HCT116 (cell line): ENCODE measurements around the gene SKIC8. TPM values are rescaled to one million over a fixed set of nuclear protein-coding genes. Genes with fewer than 3 reads are reported as not detected.

Source experiments
- ATAC-seq: fragments of 200-7000 bp; cut with Tn5 transposase; 2 replicates; pipeline ENCODE4 v1.9.1; 2020; ENCODE audit warnings: mild to moderate bottlenecking, moderate library complexity
- BruUV-seq: library from RNA; stranded (reverse); fragments of 400-500 nt; replicated peaks from 2 replicates; lab custom pipeline; 2021; lab: Mats Ljungman, UMichigan
- CTCF ChIA-PET: fragments of 300-600 bp; sonication (Branson Sonifier 250); formaldehyde crosslinking; loops from one replicate; lab custom pipeline; 2021; ENCODE audit warnings: antibody characterized with exemption; lab: Charles Lee
- POLR2A ChIA-PET: fragments of 300-600, 350-600 bp; sonication (Branson Sonifier 250); formaldehyde crosslinking; loops from one replicate; lab custom pipeline; 2021; ENCODE audit warnings: antibody characterized with exemption; lab: Charles Lee
- RAD21 ChIA-PET, 2 experiments: fragments of 300-600 bp; sonication (Branson Sonifier 250); formaldehyde crosslinking; loops; one replicate each; lab custom pipeline; 2023; ENCODE audit warnings: low total read pairs in 2 of 2; ENCODE audit not compliant: uncharacterized antibody in 2 of 2, unreplicated experiment in 2 of 2, low non-redundant PET in 1 of 2; lab: Charles Lee
- DNase-seq: peaks from one replicate; pipeline ENCODE4 v3.0.0-alpha.2; 2010; ENCODE audit warnings: low read depth, low spot score
- H2AFZ ChIP-seq: fragments of 200-600 bp; shearing (Covaris generic), sonication (generic); 2 replicates; pipeline ENCODE4 v1.6.1; 2017; ENCODE audit warnings: low read depth, mixed run types, mixed read lengths, antibody characterized with exemption, low read length; ENCODE audit not compliant: poor library complexity, severe bottlenecking
- H3K27ac ChIP-seq: 2 replicates; pipeline ENCODE4 v1.5.1; 2012; ENCODE audit warnings: low read depth, low read length
- H3K27me3 ChIP-seq: fragments of 200-600 bp; sonication (generic); 2 replicates; pipeline ENCODE4 v1.6.1; 2016; ENCODE audit warnings: mixed run types, low read length, mixed read lengths; ENCODE audit not compliant: insufficient read depth
- H3K36me3 ChIP-seq, 2 experiments: fragments of 200-500 bp in 1 of 2; fragments of 200-600 bp in 1 of 2; sonication (Bioruptor generic) in 1 of 2; sonication (generic) in 1 of 2; 2 replicates each; pipeline versions ENCODE4 v1.5.1 to v1.6.1; 2014 to 2016; ENCODE audit warnings: low read length in 2 of 2, inconsistent platforms in 1 of 2, mixed read lengths in 1 of 2, mixed run types in 1 of 2; ENCODE audit not compliant: insufficient read depth in 2 of 2, control insufficient read depth in 1 of 2
- H3K4me1 ChIP-seq, 2 experiments: fragments of 200-600 bp in 1 of 2; sonication (generic) in 1 of 2; 2 replicates each; pipeline versions ENCODE4 v1.5.1 to v1.6.1; 2012 to 2017; ENCODE audit warnings: low read length in 2 of 2, inconsistent platforms in 1 of 2, mild to moderate bottlenecking in 1 of 2, mixed read lengths in 1 of 2, mixed run types in 1 of 2, moderate library complexity in 1 of 2; ENCODE audit not compliant: insufficient read depth in 2 of 2, control insufficient read depth in 1 of 2
- H3K4me2 ChIP-seq: fragments of 200-600 bp; sonication (generic); 2 replicates; pipeline ENCODE4 v1.6.1; 2017; ENCODE audit warnings: mixed run types, low read length, mixed read lengths
- H3K4me3 ChIP-seq, 2 experiments: fragments of 200-600 bp in 1 of 2; sonication (generic) in 1 of 2; replicated peaks in 1 of 2; 2 replicates each; pipeline ENCODE4 v1.5.1; 2011 to 2016; ENCODE audit warnings: low read length in 2 of 2, control low read depth in 1 of 2, low read depth in 1 of 2, mild to moderate bottlenecking in 1 of 2, mixed read lengths in 1 of 2, mixed run types in 1 of 2
- H3K79me2 ChIP-seq: fragments of 200-600 bp; sonication (generic); 2 replicates; pipeline ENCODE4 v1.6.1; 2017; ENCODE audit warnings: mild to moderate bottlenecking, mixed run types, low read length, moderate library complexity, mixed read lengths; ENCODE audit not compliant: insufficient read depth
- H3K9ac ChIP-seq: fragments of 200-600 bp; sonication (generic); 2 replicates; pipeline ENCODE4 v1.6.1; 2016; ENCODE audit warnings: low read length, mixed read lengths
- H3K9me2 ChIP-seq: fragments of 200-600 bp; sonication (generic), shearing (Covaris generic); 2 replicates; pipeline ENCODE4 v1.6.1; 2017; ENCODE audit warnings: mixed run types, mild to moderate bottlenecking, moderate library complexity; ENCODE audit not compliant: insufficient read depth
- H3K9me3 ChIP-seq, 2 experiments: fragments of 200-500 bp in 1 of 2; fragments of 200-600 bp in 1 of 2; sonication (Bioruptor generic) in 1 of 2; sonication (generic) in 1 of 2; 2 replicates each; pipeline ENCODE4 v1.6.1; 2014 to 2017; ENCODE audit warnings: low read length in 2 of 2, mixed read lengths in 2 of 2, inconsistent platforms in 1 of 2, low read depth in 1 of 2, mild to moderate bottlenecking in 1 of 2, mixed run types in 1 of 2, moderate library complexity in 1 of 2; ENCODE audit not compliant: control insufficient read depth in 1 of 2, insufficient read depth in 1 of 2
- H4K20me1 ChIP-seq: fragments of 200-600 bp; sonication (generic), shearing (Covaris generic); 2 replicates; pipeline ENCODE4 v1.6.1; 2017; ENCODE audit warnings: mixed run types, mild to moderate bottlenecking, moderate library complexity; ENCODE audit not compliant: insufficient read depth
- CBX3 ChIP-seq: IDR thresholded peaks from 2 replicates; pipeline ENCODE4 v1.6.1; 2012; ENCODE audit warnings: low read depth
- CEBPB ChIP-seq: IDR thresholded peaks from 2 replicates; pipeline ENCODE4 v1.6.1; 2012; ENCODE audit warnings: low read depth
- EGR1 ChIP-seq: IDR thresholded peaks from 2 replicates; pipeline ENCODE4 v1.6.1; 2012; ENCODE audit warnings: low read depth
- EZH2phosphoT487 ChIP-seq: fragments of 200-600 bp; IDR thresholded peaks from 2 replicates; pipeline ENCODE4 v1.6.1; 2018; ENCODE audit warnings: antibody characterized with exemption, borderline replicate concordance
- FOSL1 ChIP-seq: IDR thresholded peaks from 2 replicates; pipeline ENCODE4 v1.6.1; 2012; ENCODE audit warnings: low read depth
- JUND ChIP-seq: IDR thresholded peaks from 2 replicates; pipeline ENCODE4 v1.6.1; 2012
- POLR2A ChIP-seq: IDR thresholded peaks from 2 replicates; pipeline ENCODE4 v1.7.0; 2011; ENCODE audit warnings: borderline replicate concordance; ENCODE audit not compliant: insufficient read depth, insufficient read length; ENCODE audit errors: extremely low read depth
- POLR2AphosphoS5 ChIP-seq: IDR thresholded peaks from 2 replicates; pipeline ENCODE4 v1.6.1; 2011; ENCODE audit warnings: mild to moderate bottlenecking, low read depth, low read length, moderate library complexity
- RAD21 ChIP-seq: IDR thresholded peaks from 2 replicates; pipeline ENCODE4 v1.6.1; 2012; ENCODE audit warnings: low read depth, mild to moderate bottlenecking
- SRF ChIP-seq: IDR thresholded peaks from 2 replicates; pipeline ENCODE4 v1.6.1; 2012; ENCODE audit warnings: low read depth
- TCF7L2 ChIP-seq: IDR thresholded peaks from 2 replicates; pipeline ENCODE4 v1.7.0; 2011; ENCODE audit warnings: borderline replicate concordance, inconsistent platforms; ENCODE audit not compliant: insufficient read depth, insufficient read length; ENCODE audit errors: extremely low read depth
- YY1 ChIP-seq: IDR thresholded peaks from 2 replicates; pipeline ENCODE4 v1.6.1; 2011; ENCODE audit warnings: low read length, low read depth, moderate library complexity, mild to moderate bottlenecking; ENCODE audit not compliant: insufficient replicate concordance; ENCODE audit errors: extremely low read depth
- ZFX ChIP-seq: fragments of 450-650 bp; IDR thresholded peaks from 2 replicates; pipeline ENCODE4 v1.6.1; 2017
- ZNF274 ChIP-seq: fragments of 200-500 bp; sonication (Bioruptor generic); IDR thresholded peaks from 2 replicates; pipeline ENCODE4 v1.6.1; 2014; ENCODE audit warnings: mild to moderate bottlenecking, low read depth, low read length, inconsistent platforms
- intact Hi-C: fragments of 100-400 bp; cut with micrococcal nuclease; formaldehyde crosslinking; loops from 2 replicates; pipeline ENCODE4 v1.10.0; 2022
- total RNA-seq: library from RNA; stranded (reverse); gene quantifications from one replicate; pipeline ENCODE4 v1.2.1, GENCODE V29; 2021; ENCODE audit not compliant: unreplicated experiment
- TF ChIP-seq, protein P1 (sequence below): IDR thresholded peaks from 2 replicates; pipeline ENCODE4 v1.6.1; 2012
- TF ChIP-seq, protein P2 (sequence below): IDR thresholded peaks from 2 replicates; pipeline ENCODE4 v1.6.1; 2012

SKIC8 gene
- total RNA-seq, 1 experiment from 2014 or later: 57.1 TPM

DNA sequence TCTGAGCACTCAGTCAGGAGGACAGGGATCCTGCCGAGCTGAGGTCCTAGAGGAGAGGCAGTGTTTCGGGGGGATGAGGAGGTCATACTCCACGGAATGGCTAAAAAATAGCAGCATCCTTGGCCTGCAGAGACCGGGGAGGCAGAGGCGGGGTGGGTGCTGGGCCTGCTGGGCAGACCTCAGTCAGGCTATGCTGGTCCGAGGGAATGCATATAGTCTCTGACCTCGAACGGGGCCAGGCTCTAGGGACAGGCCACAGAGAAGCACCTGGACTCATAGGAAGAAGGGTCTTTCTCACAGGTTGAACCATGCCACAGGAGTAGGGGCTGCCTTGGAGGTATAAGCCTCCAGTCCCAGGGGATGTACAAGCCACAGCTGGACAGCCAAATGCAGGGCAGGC is 14.0 kb upstream of the SKIC8 start:
- BruUV-seq: no TSS peak
- Histone ChIP-seq H3K4me3 (no peak overlapping the region), H2AFZ (no peak overlapping the region), H3K27ac (no peak overlapping the region), H3K9me3 (no peaks in the 10 kb centered on the region), H3K27me3 (no peaks in the 10 kb centered on the region), H3K79me2 (no peaks in the 10 kb centered on the region), H4K20me1 (no peaks in the 10 kb centered on the region), H3K36me3 (no peaks in the 10 kb centered on the region), H3K9me2 (no peaks in the 10 kb centered on the region), H3K9ac (no peak overlapping the region), H3K4me1 (peaks cover 0 to 13% of the 10 kb centered on the region in 2 experiments; a peak in 2 of 4 replicates), H3K4me2 (no peak overlapping the region)
- DNase-seq (no peak), ATAC-seq (no peak)
- RAD21 ChIA-PET: no interaction called here
- POLR2A ChIA-PET: no interaction called here
- CTCF ChIA-PET: no interaction called here
- intact Hi-C loops: no loop called here
- TF ChIP-seq CEBPB (no peak), POLR2A (no peak), ZFX (no peak), CBX3 (no peak), YY1 (no peak), FOSL1 (no peak), EGR1 (no peak), JUND (no peak), RAD21 (no peak), EZH2phosphoT487 (no peak), POLR2AphosphoS5 (no peak), TCF7L2 (no peak), ZNF274 (no peak), SRF (no peak)
- TF ChIP-seq, protein P1, sequence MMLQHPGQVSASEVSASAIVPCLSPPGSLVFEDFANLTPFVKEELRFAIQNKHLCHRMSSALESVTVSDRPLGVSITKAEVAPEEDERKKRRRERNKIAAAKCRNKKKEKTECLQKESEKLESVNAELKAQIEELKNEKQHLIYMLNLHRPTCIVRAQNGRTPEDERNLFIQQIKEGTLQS: no peak
- TF ChIP-seq, protein P2, sequence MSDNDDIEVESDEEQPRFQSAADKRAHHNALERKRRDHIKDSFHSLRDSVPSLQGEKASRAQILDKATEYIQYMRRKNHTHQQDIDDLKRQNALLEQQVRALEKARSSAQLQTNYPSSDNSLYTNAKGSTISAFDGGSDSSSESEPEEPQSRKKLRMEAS: no peak
